A673 (cell line): Measurements from ENCODE around the gene SLIT2. TPM values are rescaled to one million over a fixed set of nuclear protein-coding genes. Genes with fewer than 3 reads are reported as not detected.

Source experiments
- BruUV-seq: library from RNA; stranded (reverse); fragments of 400-500 nt; replicated peaks from 2 replicates; lab custom pipeline; 2021; lab: Mats Ljungman, UMichigan
- CTCF ChIA-PET: fragments of 300-600 bp; sonication (Branson Sonifier 250); formaldehyde crosslinking; loops from one replicate; lab custom pipeline; 2022; ENCODE audit warnings: antibody characterized with exemption; lab: Charles Lee
- POLR2A ChIA-PET: fragments of 300-600 bp; sonication (Branson Sonifier 250); formaldehyde crosslinking; loops from one replicate; lab custom pipeline; 2022; ENCODE audit warnings: antibody characterized with exemption; ENCODE audit not compliant: low non-redundant PET; lab: Charles Lee
- DNase-seq: peaks from one replicate; pipeline ENCODE4 v3.0.0-alpha.2; 2015; ENCODE audit warnings: low spot score
- H3K27ac ChIP-seq: fragments of 200-600 bp; sonication (generic); 2 replicates; pipeline ENCODE4 v1.5.1; 2016; ENCODE audit warnings: mixed run types, low read depth, mild to moderate bottlenecking, mixed read lengths, antibody characterized with exemption, low read length; ENCODE audit not compliant: poor library complexity, severe bottlenecking
- H3K27me3 ChIP-seq: fragments of 200-600 bp; sonication (generic); replicated peaks from 2 replicates; pipeline ENCODE4 v1.6.1; 2017; ENCODE audit warnings: mixed run types, low read depth, mild to moderate bottlenecking, mixed read lengths, antibody characterized with exemption, low read length; ENCODE audit not compliant: insufficient read depth, poor library complexity
- H3K36me3 ChIP-seq: fragments of 200-600 bp; sonication (generic); 2 replicates; pipeline ENCODE4 v1.6.1; 2016; ENCODE audit warnings: mixed run types, mild to moderate bottlenecking, mixed read lengths, antibody characterized with exemption, low read length; ENCODE audit not compliant: insufficient read depth, poor library complexity, severe bottlenecking
- H3K4me1 ChIP-seq: fragments of 200-600 bp; sonication (generic); 2 replicates; pipeline ENCODE4 v1.6.1; 2017; ENCODE audit warnings: mixed run types, mild to moderate bottlenecking, mixed read lengths, antibody characterized with exemption, low read length; ENCODE audit not compliant: insufficient read depth, poor library complexity, severe bottlenecking
- H3K4me3 ChIP-seq: fragments of 200-600 bp; sonication (generic); 2 replicates; pipeline ENCODE4 v1.5.1; 2016; ENCODE audit warnings: low read depth, mixed run types, mild to moderate bottlenecking, mixed read lengths, low read length; ENCODE audit not compliant: poor library complexity, severe bottlenecking
- H3K9me3 ChIP-seq: fragments of 200-600 bp; sonication (generic); 2 replicates; pipeline ENCODE4 v1.6.1; 2016; ENCODE audit warnings: mixed run types, low read depth, mild to moderate bottlenecking, mixed read lengths, antibody characterized with exemption, low read length; ENCODE audit not compliant: poor library complexity, severe bottlenecking
- EZH2 ChIP-seq: fragments of 200-600 bp; sonication (generic); IDR thresholded peaks from 2 replicates; pipeline ENCODE4 v1.6.1; 2017; ENCODE audit warnings: borderline replicate concordance, low read depth, mild to moderate bottlenecking, mixed read lengths, antibody characterized with exemption, low read length; ENCODE audit not compliant: poor library complexity, severe bottlenecking
- intact Hi-C: fragments of 100-400 bp; cut with micrococcal nuclease; formaldehyde crosslinking; loops from one replicate; pipeline ENCODE4 v1.10.0; 2022; ENCODE audit not compliant: unreplicated experiment
- total RNA-seq: library from RNA; stranded (reverse); gene quantifications from 2 replicates; pipeline ENCODE4 v1.2.3, GENCODE V29; 2021
- TF ChIP-seq, protein P1 (sequence below): fragments of 300-800, 200-600 bp; sonication (generic); conservative IDR thresholded peaks from 2 replicates; pipeline ENCODE4 v1.5.1; 2017; ENCODE audit warnings: low read depth, mild to moderate bottlenecking, antibody characterized with exemption, low read length, moderate library complexity, mixed read lengths

SLIT2 gene
- total RNA-seq, 1 experiment from 2014 or later: 70.6 TPM

DNA sequence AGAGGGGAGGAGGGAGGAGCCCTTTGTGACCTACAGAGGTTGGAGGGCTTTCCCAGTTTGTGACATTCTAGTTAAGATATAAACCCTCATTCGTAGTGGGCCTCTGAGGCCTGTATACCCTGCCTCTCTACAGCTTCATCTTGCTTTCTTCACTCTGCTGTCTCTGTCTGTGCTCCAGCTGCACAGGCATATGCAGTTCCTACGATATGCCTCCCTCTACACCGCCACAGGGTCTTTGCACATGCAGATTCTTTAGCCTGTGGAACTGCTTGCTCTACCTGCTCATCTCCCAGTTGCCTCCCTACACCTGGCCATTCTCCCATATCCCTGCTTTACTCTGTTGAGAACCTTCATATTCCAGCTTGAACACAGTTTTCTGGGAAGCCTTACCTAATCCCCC is 38.1 kb downstream of the SLIT2 start:
- H3K36me3 ChIP-seq: no peaks in the 10 kb centered on the region
- H3K9me3 ChIP-seq: no peaks in the 10 kb centered on the region
- peaks cover 6% of the 10 kb centered on the region for H3K4me1 ChIP-seq
- CTCF ChIA-PET: no interaction called here
- TF ChIP-seq, protein P1, sequence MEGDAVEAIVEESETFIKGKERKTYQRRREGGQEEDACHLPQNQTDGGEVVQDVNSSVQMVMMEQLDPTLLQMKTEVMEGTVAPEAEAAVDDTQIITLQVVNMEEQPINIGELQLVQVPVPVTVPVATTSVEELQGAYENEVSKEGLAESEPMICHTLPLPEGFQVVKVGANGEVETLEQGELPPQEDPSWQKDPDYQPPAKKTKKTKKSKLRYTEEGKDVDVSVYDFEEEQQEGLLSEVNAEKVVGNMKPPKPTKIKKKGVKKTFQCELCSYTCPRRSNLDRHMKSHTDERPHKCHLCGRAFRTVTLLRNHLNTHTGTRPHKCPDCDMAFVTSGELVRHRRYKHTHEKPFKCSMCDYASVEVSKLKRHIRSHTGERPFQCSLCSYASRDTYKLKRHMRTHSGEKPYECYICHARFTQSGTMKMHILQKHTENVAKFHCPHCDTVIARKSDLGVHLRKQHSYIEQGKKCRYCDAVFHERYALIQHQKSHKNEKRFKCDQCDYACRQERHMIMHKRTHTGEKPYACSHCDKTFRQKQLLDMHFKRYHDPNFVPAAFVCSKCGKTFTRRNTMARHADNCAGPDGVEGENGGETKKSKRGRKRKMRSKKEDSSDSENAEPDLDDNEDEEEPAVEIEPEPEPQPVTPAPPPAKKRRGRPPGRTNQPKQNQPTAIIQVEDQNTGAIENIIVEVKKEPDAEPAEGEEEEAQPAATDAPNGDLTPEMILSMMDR: no peak
- no peak for TF ChIP-seq EZH2
- intact Hi-C loops: no loop called here
- POLR2A ChIA-PET: no interaction called here
- no peaks in the 10 kb centered on the region for H3K27me3 ChIP-seq
- H3K4me3 ChIP-seq: no peak overlapping the region
- H3K27ac ChIP-seq: no peak overlapping the region
- BruUV-seq: no TSS peak
- no peak for DNase-seq

DNA sequence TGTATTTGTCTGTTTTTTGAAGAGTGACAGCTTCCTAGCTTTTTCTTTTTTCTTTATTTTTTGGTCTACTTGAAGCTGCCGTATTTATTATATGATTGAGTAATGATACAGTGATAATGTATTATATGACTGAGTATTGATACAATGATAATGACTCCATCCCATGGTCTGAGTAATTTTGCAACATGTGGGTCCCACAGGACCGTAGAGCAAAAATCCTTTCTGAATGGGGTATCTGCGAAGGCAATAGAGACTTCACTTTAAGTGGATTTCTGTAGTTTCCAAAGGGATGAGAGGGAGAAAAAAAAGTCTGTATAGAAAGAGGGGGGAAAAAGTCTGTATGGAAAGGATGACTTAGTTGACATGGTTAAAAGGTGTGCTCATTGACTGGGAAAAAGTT is 41.0 kb downstream of the SLIT2 start:
- H3K4me3 ChIP-seq: no peak overlapping the region
- peaks cover 6% of the 10 kb centered on the region for H3K4me1 ChIP-seq
- intact Hi-C loops: no loop called here
- no peak for TF ChIP-seq EZH2
- TF ChIP-seq, protein P1: no peak
- no peak overlapping the region for H3K27ac ChIP-seq
- POLR2A ChIA-PET: interaction anchor here (0.8 kb wide), 1 partner anchor 971 kb away, joined by 3 read pairs; no protein-coding TSS in a partner anchor
- DNase-seq: no peak
- H3K27me3 ChIP-seq: no peaks in the 10 kb centered on the region
- no TSS peak for BruUV-seq
- H3K36me3 ChIP-seq: no peaks in the 10 kb centered on the region
- CTCF ChIA-PET: no interaction called here
- H3K9me3 ChIP-seq: no peaks in the 10 kb centered on the region

DNA sequence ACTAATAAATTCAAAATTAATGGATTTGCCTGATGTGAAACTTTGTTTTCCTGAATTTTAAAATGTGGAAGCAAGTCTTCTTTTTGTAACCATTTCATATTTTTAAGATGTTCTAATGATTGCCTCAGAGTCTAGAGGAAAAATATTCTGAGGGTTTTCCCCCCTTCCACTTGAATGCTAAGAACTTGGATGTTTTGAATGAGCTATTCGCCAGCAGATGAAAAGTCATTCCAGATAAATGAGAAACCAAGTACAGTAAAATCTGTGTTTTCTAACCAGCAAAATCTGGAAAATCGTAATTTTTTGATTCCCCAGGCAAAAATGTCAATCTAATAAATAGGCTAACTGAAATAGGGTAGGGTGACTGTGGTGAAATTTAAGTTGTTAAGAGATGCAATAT is 45.6 kb downstream of the SLIT2 start:
- CTCF ChIA-PET: no interaction called here

More for the DNA sequence above, 45.6 kb downstream of the SLIT2 start:
- Histone ChIP-seq H3K4me1 (peaks cover 11% of the 10 kb centered on the region), H3K27me3 (no peaks in the 10 kb centered on the region), H3K36me3 (no peaks in the 10 kb centered on the region), H3K4me3 (no peak overlapping the region), H3K9me3 (no peaks in the 10 kb centered on the region), H3K27ac (no peak overlapping the region)
- no peak for TF ChIP-seq EZH2
- TF ChIP-seq, protein P1: no peak
- intact Hi-C loops: no loop called here
- no TSS peak for BruUV-seq
- DNase-seq: no peak
- POLR2A ChIA-PET: no interaction called here
